ENCODE results near the gene PRKAG2.
"Not testable (repeated sequence)": the region's sequence is repeated elsewhere in the genome, so short reads cannot be mapped to it uniquely, and the experiment has no call there.

PRKAG2 gene

GRCh38 chr7:151581741-151582140 is 295.2 kb downstream of the PRKAG2 start:
- in situ Hi-C loops (cut with HindIII; ENCODE audit: low pct_unique_long_range_greater_than_20kb, low sequenced_read_pairs): no loop called here
- no peak for DNase-seq (ENCODE audit: low read depth in 1 of 2, low spot score in 1 of 2)
- no peak for TF ChIP-seq JUND (IDR thresholded peaks at IDR 0.05; ENCODE audit: low read depth)

- DNase-seq (ENCODE audit: low read depth in 1 of 2, low spot score in 1 of 2): no peak
- in situ Hi-C loops (cut with HindIII; ENCODE audit: low pct_unique_long_range_greater_than_20kb, low sequenced_read_pairs): no loop called here
- TF ChIP-seq JUND (IDR thresholded peaks at IDR 0.05; ENCODE audit: low read depth): no peak
These were observed 297.3 kb downstream of the PRKAG2 start for GRCh38 chr7:151579644-151580043.

GRCh38 chr7:151575410-151575809 is 301.5 kb downstream of the PRKAG2 start:
- no peak for TF ChIP-seq JUND (IDR thresholded peaks at IDR 0.05; ENCODE audit: low read depth)
- in situ Hi-C loops (cut with HindIII; ENCODE audit: low pct_unique_long_range_greater_than_20kb, low sequenced_read_pairs): no loop called here
- DNase-seq (ENCODE audit: low read depth in 1 of 2, low spot score in 1 of 2): no peak

GRCh38 chr7:151573046-151573445 is 303.9 kb downstream of the PRKAG2 start:
- DNase-seq (ENCODE audit: low read depth in 1 of 2, low spot score in 1 of 2); in situ Hi-C loops (cut with HindIII; ENCODE audit: low pct_unique_long_range_greater_than_20kb, low sequenced_read_pairs): not testable (repeated sequence)

- in situ Hi-C loops (cut with HindIII; ENCODE audit: low pct_unique_long_range_greater_than_20kb, low sequenced_read_pairs): no loop called here
- DNase-seq (ENCODE audit: low read depth in 1 of 2, low spot score in 1 of 2): no peak
- no peak for TF ChIP-seq JUND (IDR thresholded peaks at IDR 0.05; ENCODE audit: low read depth)
These were observed 304.8 kb downstream of the PRKAG2 start for GRCh38 chr7:151572136-151572535.

GRCh38 chr7:151571471-151571870 is 305.4 kb downstream of the PRKAG2 start:
- DNase-seq (ENCODE audit: low read depth in 1 of 2, low spot score in 1 of 2): no peak
- TF ChIP-seq JUND (IDR thresholded peaks at IDR 0.05; ENCODE audit: low read depth): no peak
- in situ Hi-C loops (cut with HindIII; ENCODE audit: low pct_unique_long_range_greater_than_20kb, low sequenced_read_pairs): no loop called here

GRCh38 chr7:151570366-151570915 is 306.5 kb downstream of the PRKAG2 start:
- in situ Hi-C loops (cut with HindIII; ENCODE audit: low pct_unique_long_range_greater_than_20kb, low sequenced_read_pairs): no loop called here
- DNase-seq (ENCODE audit: low read depth in 1 of 2, low spot score in 1 of 2): no peak
- TF ChIP-seq JUND (IDR thresholded peaks at IDR 0.05; ENCODE audit: low read depth): no peak

GRCh38 chr7:151568956-151569940 is 307.7 kb downstream of the PRKAG2 start:
- in situ Hi-C loops (cut with HindIII; ENCODE audit: low pct_unique_long_range_greater_than_20kb, low sequenced_read_pairs): no loop called here
- no peak for TF ChIP-seq JUND (IDR thresholded peaks at IDR 0.05; ENCODE audit: low read depth)
- DNase-seq (ENCODE audit: low read depth in 1 of 2, low spot score in 1 of 2): no peak

GRCh38 chr7:151566897-151567320 is 310.0 kb downstream of the PRKAG2 start:
- in situ Hi-C loops (cut with HindIII; ENCODE audit: low pct_unique_long_range_greater_than_20kb, low sequenced_read_pairs): no loop called here
- TF ChIP-seq JUND (IDR thresholded peaks at IDR 0.05; ENCODE audit: low read depth): no peak
- DNase-seq (ENCODE audit: low read depth in 1 of 2, low spot score in 1 of 2): peak; percentile 15 to 45

- in situ Hi-C loops (cut with HindIII; ENCODE audit: low pct_unique_long_range_greater_than_20kb, low sequenced_read_pairs): no loop called here
- TF ChIP-seq JUND (IDR thresholded peaks at IDR 0.05; ENCODE audit: low read depth): no peak
- DNase-seq (ENCODE audit: low read depth in 1 of 2, low spot score in 1 of 2): no peak
These were observed 311.4 kb downstream of the PRKAG2 start for GRCh38 chr7:151565541-151565940.

- TF ChIP-seq JUND (IDR thresholded peaks at IDR 0.05; ENCODE audit: low read depth): no peak
- no peak for DNase-seq (ENCODE audit: low read depth in 1 of 2, low spot score in 1 of 2)
- in situ Hi-C loops (cut with HindIII; ENCODE audit: low pct_unique_long_range_greater_than_20kb, low sequenced_read_pairs): no loop called here
These were observed 316.7 kb downstream of the PRKAG2 start for GRCh38 chr7:151560243-151560642.

- no peak for DNase-seq (ENCODE audit: low read depth in 1 of 2, low spot score in 1 of 2)
- in situ Hi-C loops (cut with HindIII; ENCODE audit: low pct_unique_long_range_greater_than_20kb, low sequenced_read_pairs): no loop called here
- no peak for TF ChIP-seq JUND (IDR thresholded peaks at IDR 0.05; ENCODE audit: low read depth)
These were observed 317.2 kb downstream of the PRKAG2 start for GRCh38 chr7:151559557-151560183.

- no peak for TF ChIP-seq JUND (IDR thresholded peaks at IDR 0.05; ENCODE audit: low read depth)
- in situ Hi-C loops (cut with HindIII; ENCODE audit: low pct_unique_long_range_greater_than_20kb, low sequenced_read_pairs): no loop called here
- no peak for DNase-seq (ENCODE audit: low read depth in 1 of 2, low spot score in 1 of 2)
These were observed 318.3 kb downstream of the PRKAG2 start for GRCh38 chr7:151558575-151558974.

All from T47D (cell line).